ENCODE results near the gene DLEU7.

Gene DLEU7

GRCh38 chr13:50788551-50789210 lies 54.8 kb downstream of the DLEU7 start:
- DNase-seq (ENCODE audit: low spot score) = no peak

GRCh38 chr13:50787316-50788195 lies 55.9 kb downstream of the DLEU7 start:
- no peak for DNase-seq (ENCODE audit: low spot score)

GRCh38 chr13:50783717-50784290 lies 59.7 kb downstream of the DLEU7 start:
- no peak for DNase-seq (ENCODE audit: low spot score)

GRCh38 chr13:50783066-50783465 lies 60.4 kb downstream of the DLEU7 start:
- DNase-seq (ENCODE audit: low spot score) = no peak

- no peak for DNase-seq (ENCODE audit: low spot score)
These were observed 63.1 kb downstream of the DLEU7 start for GRCh38 chr13:50780201-50781015.

- no peak for DNase-seq (ENCODE audit: low spot score)
These were observed 63.9 kb downstream of the DLEU7 start for GRCh38 chr13:50779443-50780200.

All from ecto neural progenitor cell (in vitro differentiated cells).